T-helper 22 cell (primary cell): ENCODE measurements around the gene RFPL2.
"Not testable (repeated sequence)": the region's sequence is repeated elsewhere in the genome, so short reads cannot be mapped to it uniquely, and the experiment has no call there.

Experiments
- DNase-seq: peaks from one replicate; pipeline ENCODE4 v3.0.0-alpha.2; 2020; ENCODE audit warnings: low read depth

Gene RFPL2

DNA sequence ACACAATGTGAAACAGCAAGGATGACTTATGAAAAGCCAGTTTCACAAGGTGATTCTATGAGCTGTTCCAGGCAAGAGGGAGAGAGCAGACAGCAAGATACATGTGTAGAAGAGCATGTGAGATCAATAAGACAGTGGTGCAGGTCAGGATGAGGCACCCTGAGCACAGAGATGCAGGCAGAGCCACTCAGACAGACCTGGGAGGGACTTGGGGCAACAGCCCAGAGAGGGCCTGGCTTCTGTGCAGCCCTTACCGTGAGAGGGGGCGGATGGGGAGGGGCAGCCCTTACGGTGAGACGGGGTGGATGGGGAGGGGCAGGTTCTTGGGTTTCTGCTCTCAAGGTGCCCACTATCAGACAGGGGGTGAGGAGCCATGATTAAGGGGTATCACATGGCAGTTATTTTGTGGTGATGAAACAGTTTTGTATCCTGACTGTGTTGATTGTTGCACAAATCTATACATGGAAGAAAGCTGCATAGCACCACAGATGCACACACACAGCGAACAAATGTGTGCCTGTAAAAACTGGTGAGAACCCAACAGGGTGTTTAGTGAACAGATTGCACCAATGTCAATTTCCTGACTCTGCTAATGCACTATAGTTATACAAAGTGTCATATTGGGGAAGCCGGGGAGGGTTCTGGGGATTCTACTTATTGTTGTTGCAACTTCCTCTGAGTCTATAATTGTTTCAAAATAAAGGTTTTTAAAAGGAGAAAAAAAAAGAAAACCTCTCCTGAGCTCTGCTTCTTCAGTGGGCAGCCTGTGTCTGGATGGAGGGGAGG is 40.6 kb downstream of the RFPL2 start:
- DNase-seq: no peak

DNA sequence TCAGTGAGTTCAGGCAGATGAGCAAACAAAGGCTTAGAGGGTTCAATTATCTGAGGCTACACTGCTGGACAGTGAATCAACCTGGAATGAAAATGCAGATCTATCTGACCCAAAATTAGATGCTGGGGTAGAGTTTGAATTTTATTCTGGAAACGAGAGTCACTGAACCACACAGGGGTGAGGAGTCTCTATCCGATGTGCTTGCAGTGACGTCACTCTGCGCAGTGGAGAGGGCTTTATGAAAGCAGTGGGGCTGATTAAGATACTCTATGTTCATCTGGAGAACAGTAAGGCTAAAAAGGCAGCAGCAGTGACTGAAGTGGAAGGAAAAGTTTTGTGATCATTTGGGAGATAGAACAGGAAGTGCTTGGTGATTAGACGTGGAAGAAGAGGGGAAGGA is 44.5 kb downstream of the RFPL2 start:
- not testable (repeated sequence) for DNase-seq

DNA sequence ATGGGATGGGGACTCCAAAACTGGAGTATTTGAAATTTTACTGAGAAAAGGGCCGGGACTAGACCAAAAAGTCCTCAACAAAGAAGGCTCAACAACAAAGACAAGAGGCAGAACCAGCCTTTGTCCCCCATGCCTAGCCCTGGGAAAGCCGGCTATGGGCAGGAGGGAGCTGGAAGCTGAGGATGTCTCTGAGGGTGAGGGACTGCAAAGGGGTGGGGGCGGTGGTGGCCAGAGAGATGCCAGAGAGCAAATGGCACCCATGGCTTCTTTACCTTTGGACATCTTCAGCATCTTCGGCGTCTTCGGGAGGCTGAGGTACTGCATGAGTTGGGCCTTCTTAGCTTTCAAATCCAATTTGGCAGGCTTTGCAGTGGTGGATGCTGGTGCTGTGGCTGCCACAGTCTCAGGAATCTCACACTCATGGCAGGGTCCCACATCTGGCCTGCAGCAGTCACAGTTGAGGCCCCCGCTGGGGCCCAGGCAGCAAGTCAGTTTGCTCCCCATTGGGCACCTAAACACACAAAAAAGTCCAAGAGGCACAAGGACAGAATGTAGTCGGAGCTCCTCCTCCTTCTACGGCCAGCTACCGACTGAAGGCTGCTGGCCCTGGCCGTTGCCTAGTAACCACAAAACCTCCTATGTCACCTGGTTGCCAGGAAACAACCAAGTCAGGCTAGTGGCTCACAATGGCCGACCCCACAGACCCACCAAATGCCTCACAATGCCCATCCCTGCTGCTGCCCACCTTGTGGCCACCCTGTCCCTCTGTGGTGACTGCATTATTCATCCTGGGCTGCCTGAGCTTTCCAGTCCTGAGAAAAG is 46.0 kb downstream of the RFPL2 start, which contains the start of gene C22orf42:
C22orf42 (minus strand) TSS at position 592 of the 822 bp plus-strand sequence; CDS start at position 504, 88 bp downstream.
- DNase-seq: no peak

DNA sequence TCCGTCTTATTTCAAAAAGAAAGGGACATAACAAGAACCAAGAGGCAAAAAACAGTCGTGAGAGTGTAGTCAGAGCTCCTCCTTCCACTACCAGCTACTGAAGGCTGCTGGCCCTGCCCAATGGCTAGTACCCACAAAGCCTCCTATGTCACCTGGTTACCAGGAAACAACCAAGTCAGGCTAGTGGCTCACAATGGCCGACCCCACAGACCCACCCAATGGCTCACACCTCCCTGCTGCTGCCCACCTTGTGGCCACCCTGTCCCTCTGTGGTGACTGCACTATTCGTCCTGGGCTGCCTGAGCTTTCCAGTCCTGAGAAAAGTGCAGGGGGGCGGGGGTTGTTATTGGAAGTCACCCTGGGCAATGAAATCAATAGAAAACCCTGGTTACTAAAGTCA is 47.2 kb downstream of the RFPL2 start:
- DNase-seq: not testable (repeated sequence)

DNA sequence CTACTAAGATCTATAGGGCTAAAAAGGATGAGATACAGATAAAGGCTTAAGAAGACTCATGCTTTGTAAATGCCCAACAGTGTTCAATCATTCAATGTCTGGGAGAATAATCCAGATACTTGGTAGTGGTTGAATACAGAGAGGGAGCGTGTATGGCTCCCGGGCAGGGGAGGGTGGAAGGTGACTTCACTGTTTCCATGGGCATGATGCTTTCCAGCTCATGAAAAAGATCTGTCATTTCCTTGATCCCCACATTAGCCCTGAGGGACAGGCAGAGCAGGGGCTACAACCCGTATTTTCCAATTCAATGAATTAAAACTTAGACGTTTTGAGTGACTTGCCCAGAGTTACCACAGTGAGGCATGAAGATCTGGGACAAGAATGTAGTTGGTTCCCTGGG is 50.1 kb downstream of the RFPL2 start:
- not testable (repeated sequence) for DNase-seq

DNA sequence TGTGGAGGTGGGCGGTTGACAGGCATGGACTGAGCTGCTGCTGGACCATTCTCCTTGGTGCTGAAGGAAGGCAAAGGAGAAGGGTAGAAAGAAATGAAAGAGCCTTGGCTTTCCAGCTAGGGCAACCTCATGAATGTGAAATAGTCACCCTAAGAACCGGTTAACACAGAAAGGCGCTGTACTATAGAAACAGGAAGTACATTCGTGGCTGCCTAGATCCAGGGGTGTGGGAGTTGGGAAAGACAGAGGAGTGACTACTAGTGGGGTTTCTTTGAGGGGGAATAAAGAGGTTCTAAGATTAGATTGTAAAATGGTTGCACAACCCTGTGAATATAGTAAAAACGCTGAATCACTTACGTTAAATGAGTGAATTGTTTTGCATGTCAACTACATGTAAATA is 53.2 kb downstream of the RFPL2 start:
- DNase-seq: not testable (repeated sequence)

DNA sequence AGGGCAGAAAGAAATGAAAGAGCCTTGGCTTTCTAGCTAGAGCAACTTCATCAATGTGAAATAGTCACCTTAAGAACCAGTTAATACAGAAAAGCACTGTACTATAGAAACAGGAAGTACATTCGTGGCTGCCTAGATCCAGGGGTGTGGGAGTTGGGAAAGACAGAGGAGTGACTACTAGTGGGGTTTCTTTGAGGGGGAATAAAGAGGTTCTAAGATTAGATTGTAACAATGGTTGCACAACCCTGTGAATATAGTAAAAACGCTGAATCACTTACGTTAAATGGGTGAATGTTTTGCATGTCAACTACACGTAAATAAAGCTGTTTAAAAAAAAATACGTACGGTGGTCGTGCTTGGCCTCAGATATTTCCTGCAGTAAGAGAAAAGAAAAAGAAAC is 54.2 kb downstream of the RFPL2 start:
- DNase-seq: not testable (repeated sequence)

DNA sequence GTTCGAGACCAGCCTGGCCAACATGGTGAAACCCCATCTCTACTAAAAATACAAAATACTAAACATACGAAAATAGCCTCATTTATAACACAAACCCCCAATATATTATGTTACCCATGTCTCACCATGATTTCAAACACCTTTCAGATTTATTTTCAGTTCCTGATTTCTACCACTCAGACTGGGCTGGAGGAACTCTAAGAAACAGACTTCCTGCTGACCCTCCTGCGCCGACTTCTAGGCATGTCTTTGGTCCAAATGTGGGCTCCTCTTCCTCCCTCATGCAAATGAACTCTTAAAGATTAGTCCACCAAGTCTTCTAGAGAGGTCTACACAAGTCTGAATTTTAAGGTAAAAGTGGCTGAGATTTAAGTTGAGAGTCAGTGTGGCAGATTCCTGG is 56.5 kb downstream of the RFPL2 start:
- not testable (repeated sequence) for DNase-seq

DNA sequence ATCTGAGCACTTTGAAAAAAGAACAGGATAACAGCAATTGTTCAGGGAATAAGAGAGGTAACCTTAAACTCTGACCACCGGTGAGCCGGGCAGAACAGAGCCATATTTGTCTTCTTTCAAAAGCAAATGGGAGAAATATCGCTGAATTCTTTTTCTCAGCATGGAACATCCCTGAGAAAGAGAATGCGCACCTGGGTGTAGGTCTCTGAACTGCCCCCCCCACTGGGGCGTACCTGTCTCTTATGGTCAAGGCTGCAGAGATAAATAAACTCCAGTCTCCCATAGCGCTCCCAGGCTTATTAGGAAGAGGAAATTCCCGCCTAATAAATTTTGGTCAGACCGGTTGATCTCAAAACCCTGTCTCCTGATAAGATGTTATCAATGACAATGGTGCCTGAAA is 57.7 kb downstream of the RFPL2 start:
- DNase-seq: not testable (repeated sequence)

DNA sequence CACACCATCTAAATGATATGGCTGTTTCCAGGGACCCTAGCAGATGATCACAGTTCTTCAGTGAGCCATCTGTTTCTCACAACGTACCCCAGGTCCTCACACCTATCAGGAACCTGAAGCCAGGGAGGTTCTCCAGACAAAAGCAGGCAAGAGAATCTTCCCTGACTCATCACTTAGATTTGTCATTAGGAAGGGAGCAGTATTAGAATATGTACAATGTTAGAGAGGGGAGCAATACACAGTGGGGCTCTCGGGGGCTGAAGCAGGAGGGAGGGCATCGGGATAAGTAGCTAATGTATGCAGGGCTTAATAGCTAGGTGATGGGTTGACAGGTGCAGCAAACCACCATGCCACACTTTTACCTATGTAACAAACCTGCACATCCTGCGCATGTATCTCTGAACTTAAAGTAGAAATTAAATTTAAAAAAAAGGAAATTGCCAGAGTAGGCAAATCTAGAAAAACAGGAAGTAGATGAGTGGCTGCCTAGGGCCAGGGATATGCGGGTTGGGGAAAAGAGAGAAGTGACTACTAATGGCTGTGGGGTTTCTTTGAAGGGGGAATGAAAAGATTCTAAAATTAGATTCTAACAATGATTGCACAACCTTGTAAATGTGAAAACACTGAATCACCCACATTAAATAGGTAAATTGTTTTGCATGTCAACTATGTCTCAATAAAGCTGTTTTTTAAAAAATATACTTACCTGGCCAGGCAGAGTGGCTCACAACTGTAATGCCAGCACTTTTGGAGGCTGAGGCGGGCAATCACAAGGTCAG is 60.2 kb downstream of the RFPL2 start:
- no peak for DNase-seq

DNA sequence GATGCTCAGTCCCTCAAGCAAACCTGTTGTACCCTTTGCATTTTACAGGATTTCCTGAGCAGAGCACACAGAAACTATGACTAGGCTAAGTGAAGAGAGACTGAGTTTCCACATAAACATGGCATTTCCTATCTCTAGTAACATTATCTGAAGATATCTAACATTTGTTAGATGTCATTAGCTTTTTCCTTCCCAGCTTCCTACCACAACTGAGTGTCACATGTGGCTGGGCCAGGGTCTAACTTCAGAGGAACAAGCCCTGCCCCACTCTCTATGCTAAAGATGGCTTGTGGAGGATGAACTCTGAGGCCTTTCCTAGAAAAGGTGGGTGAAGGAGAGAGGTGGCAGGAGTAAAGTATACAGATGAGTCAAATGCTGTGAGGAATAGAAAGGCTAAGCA is 62.3 kb downstream of the RFPL2 start:
- no peak for DNase-seq

DNA sequence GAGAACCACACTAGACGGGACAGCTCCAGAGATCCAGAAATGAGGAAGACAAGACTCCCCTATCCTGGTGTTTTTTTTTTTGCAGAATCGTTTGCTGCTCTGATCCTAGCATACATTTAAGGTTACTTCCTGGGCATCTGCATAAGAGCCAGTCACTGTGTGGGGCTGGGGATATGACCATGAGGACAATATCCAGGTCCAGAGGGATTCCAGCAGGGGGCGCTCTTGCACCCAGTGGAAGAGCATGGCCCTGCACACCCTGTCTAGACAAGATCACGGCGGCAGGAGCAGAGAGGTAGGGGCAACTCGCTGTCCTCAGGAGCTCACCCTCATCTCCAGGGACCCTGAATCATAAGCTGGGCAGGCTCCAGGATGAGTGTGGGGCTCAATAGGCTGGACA is 64.2 kb downstream of the RFPL2 start:
- not testable (repeated sequence) for DNase-seq
